GM23248 (cell line): Measurements from ENCODE around the gene KHDRBS1. TPM values are rescaled to one million over a fixed set of nuclear protein-coding genes. Genes with fewer than 3 reads are reported as not detected.
A peak's percentile ranks its signal among the peaks of the same experiment; 100 is the strongest.
"Not testable (repeated sequence)": the region's sequence is repeated elsewhere in the genome, so short reads cannot be mapped to it uniquely, and the experiment has no call there.

Experiments used
- DNase-seq: peaks from one replicate; pipeline ENCODE4 v3.0.0-alpha.2; 2015
- H2AFZ ChIP-seq: fragments of 200-600 bp; sonication (generic); 2 replicates; pipeline ENCODE4 v1.6.1; 2016; ENCODE audit warnings: antibody characterized with exemption
- H3F3A ChIP-seq: fragments of 200-600 bp; sonication (generic); 2 replicates; pipeline ENCODE4 v1.6.1; 2016; ENCODE audit warnings: mild to moderate bottlenecking, antibody characterized with exemption, mixed run types; ENCODE audit not compliant: insufficient read depth
- H3K27ac ChIP-seq: fragments of 200-600 bp; sonication (generic); 2 replicates; pipeline ENCODE4 v1.5.1; 2016; ENCODE audit warnings: mild to moderate bottlenecking
- H3K27me3 ChIP-seq: fragments of 200-600 bp; sonication (generic); replicated peaks from 2 replicates; pipeline ENCODE4 v1.6.1; 2016; ENCODE audit warnings: mild to moderate bottlenecking; ENCODE audit not compliant: insufficient read depth
- H3K36me3 ChIP-seq: fragments of 200-600 bp; sonication (generic); 2 replicates; pipeline ENCODE4 v1.6.1; 2016; ENCODE audit warnings: low read depth, mild to moderate bottlenecking
- H3K4me1 ChIP-seq: fragments of 200-600 bp; sonication (generic); 2 replicates; pipeline ENCODE4 v1.6.1; 2016; ENCODE audit warnings: mild to moderate bottlenecking; ENCODE audit not compliant: insufficient read depth
- H3K4me2 ChIP-seq: fragments of 200-600 bp; sonication (generic); one replicate; pipeline ENCODE4 v1.6.1; 2016; ENCODE audit warnings: mild to moderate bottlenecking; ENCODE audit not compliant: unreplicated experiment
- H3K4me3 ChIP-seq: fragments of 200-600 bp; sonication (generic); 2 replicates; pipeline ENCODE4 v1.5.1; 2016; ENCODE audit warnings: mild to moderate bottlenecking
- H3K79me2 ChIP-seq: fragments of 200-600 bp; sonication (generic); 2 replicates; pipeline ENCODE4 v1.6.1; 2016; ENCODE audit warnings: mild to moderate bottlenecking; ENCODE audit not compliant: insufficient read depth
- H3K9ac ChIP-seq: fragments of 200-600 bp; sonication (generic); 2 replicates; pipeline ENCODE4 v1.6.1; 2016; ENCODE audit warnings: mild to moderate bottlenecking
- H3K9me2 ChIP-seq: fragments of 200-600 bp; sonication (generic); 2 replicates; pipeline ENCODE4 v1.6.1; 2016; ENCODE audit warnings: mixed run types, mild to moderate bottlenecking, moderate library complexity; ENCODE audit not compliant: insufficient read depth
- H3K9me3 ChIP-seq: fragments of 200-600 bp; sonication (generic); one replicate; pipeline ENCODE4 v1.6.1; 2017; ENCODE audit warnings: low read depth
- H4K20me1 ChIP-seq: fragments of 200-600 bp; sonication (generic); 2 replicates; pipeline ENCODE4 v1.6.0; 2016; ENCODE audit not compliant: insufficient read depth
- EZH2 ChIP-seq: fragments of 200-600 bp; sonication (generic); IDR thresholded peaks from 2 replicates; pipeline ENCODE4 v1.6.1; 2018; ENCODE audit warnings: antibody characterized with exemption, mild to moderate bottlenecking; ENCODE audit not compliant: insufficient read depth, poor library complexity, severe bottlenecking
- EZH2phosphoT487 ChIP-seq: fragments of 200-600 bp; sonication (generic); IDR thresholded peaks from 2 replicates; pipeline ENCODE4 v1.6.1; 2018; ENCODE audit warnings: antibody characterized with exemption, moderate library complexity, mild to moderate bottlenecking, low read depth; ENCODE audit not compliant: insufficient read depth
- WGBS, 2 experiments: methylation state at CpG; one replicate each; pipeline ENCODE4 v1.1.6; 2015 to 2017; ENCODE audit warnings: low lambda C conversion rate in 2 of 2, low coverage in 1 of 2; ENCODE audit errors: missing lambda C conversion rate in 2 of 2; 5-methylcytosine and 5-hydroxymethylcytosine counted together
- in situ Hi-C: fragments of 300-500 bp; cut with MboI; formaldehyde crosslinking; loops from 2 replicates; pipeline ENCODE4 v1.15.0; 2020
- polyA plus RNA-seq: library from polyadenylated mRNA; unstranded; fragments of >200 nt; fragmentation: Nextera tagmentation; extraction: Ambion mirVana; gene quantifications from 2 replicates; pipeline ENCODE4 v1.2.1, GENCODE V29; 2016
- total RNA-seq: library from RNA; depleted of rRNA; stranded (reverse); fragments of >200 nt; shearing (Covaris generic); gene quantifications from 2 replicates; pipeline ENCODE4 v1.2.3, GENCODE V29; 2014

The KHDRBS1 gene
- total and polyA plus RNA-seq, 2 experiments from 2014 or later, result 41.7 to 68.6 TPM

DNA sequence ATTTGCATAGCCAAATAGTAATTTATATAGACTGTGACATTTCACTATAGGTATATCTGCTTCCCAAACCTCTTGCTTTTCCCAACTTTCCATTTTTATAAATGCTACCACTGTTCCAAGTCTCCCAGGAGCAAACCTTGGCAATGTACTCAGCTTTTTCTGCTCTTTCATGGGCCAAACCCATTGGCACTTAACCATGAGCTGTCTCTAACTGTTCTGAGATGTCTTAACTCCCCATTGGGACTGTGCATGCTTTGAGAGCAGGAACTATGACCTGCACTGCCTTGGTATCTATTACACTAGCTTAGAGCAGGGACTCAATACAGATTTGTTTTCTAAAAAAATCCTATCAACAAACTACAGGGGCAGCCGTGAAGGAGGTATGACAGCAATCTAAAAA is 22.5 kb upstream of the KHDRBS1 start:
- H3K36me3 ChIP-seq, result no peaks in the 10 kb centered on the region
- no peaks in the 10 kb centered on the region for H3K79me2 ChIP-seq
- TF ChIP-seq EZH2phosphoT487 (no peak), EZH2 (no peak)
- H3K9me2 ChIP-seq, result no peaks in the 10 kb centered on the region
- H3K27ac ChIP-seq, result no peak overlapping the region
- H3K4me3 ChIP-seq, result no peak overlapping the region
- no peak overlapping the region for H2AFZ ChIP-seq
- no peaks in the 10 kb centered on the region for H4K20me1 ChIP-seq
- no peak overlapping the region for H3K4me2 ChIP-seq
- 56 to 75% methylated on average over 1 of the region's 1 CpG for WGBS, 2 experiments
- H3K4me1 ChIP-seq, result no peaks in the 10 kb centered on the region
- no peaks in the 10 kb centered on the region for H3K9me3 ChIP-seq
- no peaks in the 10 kb centered on the region for H3F3A ChIP-seq
- no peak overlapping the region for H3K9ac ChIP-seq
- H3K27me3 ChIP-seq, result no peaks in the 10 kb centered on the region
- DNase-seq, result no peak
- in situ Hi-C loops, result no loop called here

DNA sequence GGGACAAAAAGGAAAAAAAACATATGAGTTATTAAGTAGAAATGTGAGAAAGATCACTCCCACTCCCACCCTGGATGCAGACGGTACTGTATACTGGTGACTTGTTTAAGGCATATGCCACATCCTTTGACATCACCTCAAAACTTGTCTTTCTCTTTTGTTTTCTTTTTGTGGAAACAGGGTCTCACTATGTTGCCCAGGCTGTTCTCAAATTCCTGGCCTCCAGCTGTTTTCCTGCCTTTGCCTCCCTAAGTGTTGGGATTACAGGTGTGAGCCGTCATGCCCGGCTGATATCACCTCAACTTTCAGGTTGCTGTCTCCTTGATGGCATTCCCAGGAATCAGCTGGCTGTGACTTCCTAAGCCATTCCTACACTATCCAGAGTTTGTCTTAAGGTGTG is 18.4 kb upstream of the KHDRBS1 start:
- DNase-seq, result no peak

DNA sequence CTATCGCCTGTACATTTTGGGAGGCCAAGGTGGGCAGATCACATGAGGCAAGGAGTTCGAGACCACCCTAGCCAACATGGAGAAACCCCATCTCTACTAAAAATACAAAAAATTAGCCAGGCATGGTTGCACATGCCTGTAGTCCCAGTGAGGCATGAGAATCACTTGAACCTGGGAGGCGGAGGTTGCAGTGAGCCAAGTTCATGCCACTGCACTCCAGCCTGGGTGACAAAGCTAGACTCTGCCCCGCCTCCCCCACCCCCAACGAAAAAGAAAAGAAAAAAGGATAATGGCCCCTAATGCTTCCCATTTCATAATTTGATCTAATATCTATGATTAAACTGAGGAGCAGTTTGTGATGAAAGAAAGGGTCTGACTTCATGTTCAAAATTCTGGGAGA is 17.5 kb upstream of the KHDRBS1 start:
- H3K9me2 ChIP-seq, H3K4me2 ChIP-seq, H4K20me1 ChIP-seq, H3K9me3 ChIP-seq, H3K79me2 ChIP-seq, H3K4me1 ChIP-seq, in situ Hi-C loops, H3K27ac ChIP-seq, DNase-seq, H3F3A ChIP-seq, H3K4me3 ChIP-seq, H2AFZ ChIP-seq, H3K9ac ChIP-seq, H3K27me3 ChIP-seq, H3K36me3 ChIP-seq: not testable (repeated sequence)
- 77 to 79% methylated on average over 5 of the region's 5 CpGs for WGBS, 2 experiments

More for the DNA sequence above, 18.4 kb upstream of the KHDRBS1 start:
- 73 to 81% methylated on average over 3 of the region's 3 CpGs for WGBS, 2 experiments
- no peak overlapping the region for H3K4me2 ChIP-seq
- TF ChIP-seq EZH2phosphoT487 (no peak), EZH2 (no peak)
- H3K4me3 ChIP-seq, result no peak overlapping the region
- no peaks in the 10 kb centered on the region for H3K27me3 ChIP-seq
- no peak overlapping the region for H2AFZ ChIP-seq
- H3K9me3 ChIP-seq, result no peaks in the 10 kb centered on the region
- H4K20me1 ChIP-seq, result no peaks in the 10 kb centered on the region
- no peak overlapping the region for H3K9ac ChIP-seq
- H3K4me1 ChIP-seq, result no peaks in the 10 kb centered on the region
- in situ Hi-C loops, result no loop called here
- no peaks in the 10 kb centered on the region for H3K36me3 ChIP-seq
- no peaks in the 10 kb centered on the region for H3K9me2 ChIP-seq
- H3K27ac ChIP-seq, result no peak overlapping the region
- H3K79me2 ChIP-seq, result no peaks in the 10 kb centered on the region
- H3F3A ChIP-seq, result no peaks in the 10 kb centered on the region

DNA sequence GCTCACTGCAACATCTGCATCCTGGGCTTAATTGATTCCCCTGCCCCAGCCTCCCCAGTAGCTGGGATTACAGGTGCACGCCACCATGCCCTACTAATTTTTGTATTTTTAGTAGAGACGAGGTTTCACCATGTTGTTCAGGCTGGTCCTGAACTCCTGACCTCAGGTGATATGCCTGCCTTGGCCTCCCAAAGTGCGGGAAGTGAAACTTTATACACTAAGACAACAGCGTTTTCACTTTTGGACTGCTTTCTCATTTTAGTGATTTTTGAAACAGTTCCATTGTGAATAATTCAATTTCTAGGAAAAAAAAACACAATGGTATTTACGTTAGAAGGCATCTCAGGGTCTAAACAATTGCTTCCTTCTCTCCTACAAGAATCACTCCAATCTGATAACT is 11.8 kb upstream of the KHDRBS1 start:
- WGBS, 2 experiments, result 93% methylated on average over 5 of the region's 5 CpGs
- H3K36me3 ChIP-seq, result no peaks in the 10 kb centered on the region
- no peak overlapping the region for H3K4me3 ChIP-seq
- H3K9ac ChIP-seq, result no peak overlapping the region
- no peak for DNase-seq
- no peaks in the 10 kb centered on the region for H3K9me2 ChIP-seq
- H3K4me2 ChIP-seq, result no peak overlapping the region
- TF ChIP-seq EZH2phosphoT487 (no peak), EZH2 (no peak)
- in situ Hi-C loops, result no loop called here
- no peaks in the 10 kb centered on the region for H3K9me3 ChIP-seq
- no peaks in the 10 kb centered on the region for H3K27me3 ChIP-seq
- no peaks in the 10 kb centered on the region for H3F3A ChIP-seq
- H3K79me2 ChIP-seq, result no peaks in the 10 kb centered on the region
- H3K27ac ChIP-seq, result no peak overlapping the region
- H4K20me1 ChIP-seq, result no peaks in the 10 kb centered on the region
- H2AFZ ChIP-seq, result no peak overlapping the region
- H3K4me1 ChIP-seq, result no peaks in the 10 kb centered on the region

DNA sequence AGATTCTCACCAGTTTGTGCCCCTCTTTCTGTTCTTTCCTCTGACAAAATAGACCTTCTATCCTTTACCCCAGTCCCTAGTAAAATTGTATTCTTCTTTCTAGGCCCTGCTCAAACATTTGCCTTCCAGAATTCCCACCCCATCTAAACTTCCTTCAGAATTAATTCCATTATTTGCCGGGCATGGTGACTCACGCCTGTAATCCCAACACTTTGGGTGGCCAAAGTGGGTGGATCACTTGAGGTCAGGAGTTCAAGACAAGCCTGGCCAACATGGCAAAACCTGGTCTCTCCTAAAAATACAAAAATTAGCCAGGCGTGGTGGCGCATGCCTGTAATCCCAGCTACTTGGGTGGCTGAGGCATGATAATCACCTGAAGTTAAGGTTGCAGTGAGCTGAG is 11.4 kb upstream of the KHDRBS1 start:
- WGBS, 2 experiments, result 30 to 33% methylated on average over 4 of the region's 4 CpGs
- H3K9me2 ChIP-seq, in situ Hi-C loops, H2AFZ ChIP-seq, H3K27ac ChIP-seq, H3K4me1 ChIP-seq, H3K4me2 ChIP-seq, H3K27me3 ChIP-seq, H3K79me2 ChIP-seq, H3F3A ChIP-seq, H3K9ac ChIP-seq, H3K4me3 ChIP-seq, H3K9me3 ChIP-seq, H3K36me3 ChIP-seq, H4K20me1 ChIP-seq: not testable (repeated sequence)
- DNase-seq, result peak; percentile 9
